Activated CD8-positive, alpha-beta memory T cell treated with anti-CD3 and anti-CD28 coated beads for 1 hour (primary cell): ENCODE data around the gene KMT2D.

Source experiments
- DNase-seq, 2 donors: peaks; one replicate each; pipeline ENCODE4 v3.0.0-alpha.2; 2020; ENCODE audit warnings: low read depth in 1 of 2; ENCODE audit errors: extremely low read depth in 1 of 2

Gene KMT2D

GRCh38 chr12:49036029-49036428 is 24.6 kb downstream of the KMT2D start:
- no peak for DNase-seq

GRCh38 chr12:49034286-49034622 is 26.3 kb downstream of the KMT2D start:
- no peak for DNase-seq

GRCh38 chr12:49033611-49034285 is 26.8 kb downstream of the KMT2D start:
- DNase-seq, result no peak

DNA sequence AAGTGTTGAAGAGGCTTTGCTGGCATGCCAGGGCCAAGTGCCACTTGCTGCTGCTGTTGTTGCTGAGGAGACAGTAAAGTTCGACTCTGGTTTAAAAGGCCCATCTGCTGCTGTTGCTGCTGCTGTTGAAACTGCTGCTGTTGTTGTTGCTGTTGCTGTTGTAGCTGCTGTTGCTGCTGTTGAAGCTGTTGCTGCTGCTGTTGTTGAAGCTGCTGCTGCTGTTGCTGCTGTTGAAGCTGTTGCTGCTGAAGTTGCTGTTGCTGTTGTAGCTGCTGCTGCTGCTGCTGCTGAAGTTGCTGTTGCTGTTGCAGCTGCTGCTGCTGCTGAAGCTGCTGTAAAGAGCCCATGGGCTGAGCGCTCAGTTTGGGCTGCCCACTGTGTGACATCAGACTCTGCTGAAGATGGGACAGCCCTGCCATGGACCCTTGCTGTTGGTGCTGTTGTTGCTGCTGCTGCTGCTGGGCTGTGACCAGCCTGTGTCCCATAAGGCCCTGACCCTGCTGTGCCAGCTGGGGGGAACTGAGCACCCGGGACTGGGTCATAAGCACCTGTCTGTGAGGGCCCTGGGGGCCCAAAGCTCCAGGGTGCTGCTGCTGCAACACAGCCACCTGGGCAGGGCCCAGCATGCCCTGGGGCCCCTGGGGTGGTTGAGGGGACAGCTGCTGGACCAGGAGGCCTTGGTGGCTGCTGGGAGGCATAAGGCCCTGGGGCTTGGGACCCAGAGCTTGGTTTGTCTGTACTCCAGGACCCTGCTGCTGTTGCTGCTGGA is 27.7 kb downstream of the KMT2D start:
- no peak for DNase-seq

- DNase-seq, result no peak
These were observed 28.3 kb downstream of the KMT2D start for GRCh38 chr12:49032276-49032675.

GRCh38 chr12:49031573-49032161 is 28.9 kb downstream of the KMT2D start:
- no peak for DNase-seq

DNA sequence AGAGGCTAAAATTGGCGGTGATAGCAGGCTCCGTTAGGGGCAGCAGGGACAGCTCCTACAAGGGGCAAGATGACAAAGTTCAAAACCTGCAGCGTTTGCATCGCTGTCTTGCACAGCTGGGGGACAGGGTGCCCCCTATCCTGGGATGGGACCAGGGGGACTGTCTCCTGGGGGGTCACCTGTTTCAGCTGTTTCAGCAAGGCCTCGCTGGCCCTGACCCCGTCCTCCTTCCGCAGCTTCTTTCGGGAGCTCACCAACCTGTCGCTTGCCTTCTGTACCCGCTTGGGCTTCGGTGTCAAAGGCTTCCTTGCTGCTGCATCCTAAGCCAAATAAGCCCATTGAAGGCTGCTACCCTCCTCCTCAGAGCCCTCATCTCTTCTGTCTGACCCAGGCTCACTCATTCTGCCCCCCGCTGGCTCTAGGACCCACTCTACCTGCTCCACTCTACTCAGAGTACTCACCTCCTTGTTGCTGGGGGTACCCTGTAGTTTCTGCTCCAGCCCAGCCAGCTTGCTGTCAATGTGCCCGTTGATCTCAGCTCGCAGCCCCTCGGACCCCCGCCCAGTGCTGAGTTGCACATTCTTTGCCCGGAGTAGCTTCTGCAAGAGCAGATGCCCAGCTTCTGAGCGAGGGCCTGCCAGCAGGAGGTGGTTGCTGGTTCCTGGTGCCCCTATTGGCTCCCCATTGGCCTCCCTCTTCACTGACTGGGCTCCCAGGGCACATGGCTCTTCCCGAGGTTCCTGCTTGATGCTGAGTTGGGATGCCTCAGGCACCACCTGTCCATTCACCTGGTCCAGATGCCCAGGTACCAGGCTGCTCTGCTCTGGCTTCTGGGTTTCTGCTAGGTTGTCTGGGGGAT is 29.7 kb downstream of the KMT2D start:
- DNase-seq, result no peak

GRCh38 chr12:49030119-49030518 is 30.5 kb downstream of the KMT2D start:
- DNase-seq, result no peak

GRCh38 chr12:49028666-49029275 is 31.8 kb downstream of the KMT2D start:
- DNase-seq, result no peak

GRCh38 chr12:49027846-49028555 is 32.6 kb downstream of the KMT2D start:
- no peak for DNase-seq

GRCh38 chr12:49026678-49027480 is 33.7 kb downstream of the KMT2D start:
- DNase-seq, result no peak

DNA sequence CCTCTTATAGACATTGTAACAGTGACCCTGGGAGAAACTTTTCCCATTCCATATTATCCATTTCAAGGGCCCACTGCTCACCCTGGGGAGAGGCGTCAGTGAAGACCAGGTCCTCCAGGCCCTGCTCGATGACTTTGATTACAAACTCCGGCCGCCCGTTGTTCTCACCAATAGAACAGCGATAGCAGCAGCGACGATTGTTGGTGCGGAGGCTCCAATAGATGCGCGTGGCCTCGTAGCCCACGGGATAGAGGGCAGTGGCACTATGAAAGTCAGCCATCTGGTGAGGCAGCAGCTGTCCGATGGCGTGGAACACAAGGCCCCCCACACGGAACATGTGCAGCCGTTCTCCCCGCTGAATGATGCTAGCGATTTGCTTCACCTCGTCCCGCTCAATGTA is 34.5 kb downstream of the KMT2D start:
- no peak for DNase-seq

GRCh38 chr12:49025463-49025862 is 35.1 kb downstream of the KMT2D start:
- DNase-seq, result no peak

GRCh38 chr12:49024543-49024942 is 36.1 kb downstream of the KMT2D start:
- DNase-seq, result no peak

DNA sequence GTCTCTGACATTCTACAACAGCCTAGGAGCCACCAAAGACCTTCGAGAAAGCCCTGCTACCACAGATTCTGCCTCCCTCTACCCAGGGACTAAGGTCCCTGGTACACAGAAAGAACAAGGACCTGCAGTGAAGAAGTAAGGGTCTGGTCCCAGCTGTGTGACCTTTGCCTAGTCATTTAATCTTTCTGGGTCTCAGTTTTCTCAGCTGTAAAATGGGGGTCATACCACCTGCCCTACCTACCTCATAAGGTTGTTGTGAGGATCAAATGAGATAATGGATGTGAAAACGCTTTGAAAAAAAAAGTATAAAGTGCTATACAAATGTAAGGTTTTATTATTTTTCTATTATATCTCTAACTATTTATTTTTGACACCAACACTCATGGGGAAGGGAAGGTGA is 36.8 kb downstream of the KMT2D start:
- DNase-seq, result no peak

DNA sequence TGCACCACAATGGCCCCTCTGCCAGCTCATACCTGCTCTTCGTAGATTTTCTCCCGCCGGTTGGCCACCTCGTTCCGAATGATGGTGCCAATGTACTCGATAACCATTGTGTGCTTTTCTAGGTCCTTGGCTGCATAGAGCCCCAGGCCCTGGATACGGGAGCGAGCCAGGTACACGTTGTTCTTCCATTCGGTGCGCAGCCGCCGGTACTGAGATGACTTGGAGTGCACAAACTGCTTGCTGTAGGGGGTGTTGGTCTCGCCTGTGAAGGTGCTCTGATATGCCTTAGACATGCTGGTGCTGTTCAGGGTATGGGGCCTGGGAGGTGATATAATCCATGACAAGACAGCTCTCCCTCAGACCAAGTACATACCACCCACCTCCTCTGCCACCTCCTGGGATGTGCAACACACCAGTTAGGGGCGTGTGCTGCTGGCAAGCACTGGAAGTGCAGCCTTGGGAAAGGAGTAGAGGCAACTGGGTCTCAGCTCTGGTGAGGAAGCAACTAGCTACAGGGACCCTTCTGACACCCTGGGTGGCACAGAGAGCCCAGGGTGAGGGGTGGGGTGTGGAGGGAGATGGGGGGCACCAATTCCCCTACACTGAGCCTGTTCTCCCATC is 37.9 kb downstream of the KMT2D start:
- no peak for DNase-seq

DNA sequence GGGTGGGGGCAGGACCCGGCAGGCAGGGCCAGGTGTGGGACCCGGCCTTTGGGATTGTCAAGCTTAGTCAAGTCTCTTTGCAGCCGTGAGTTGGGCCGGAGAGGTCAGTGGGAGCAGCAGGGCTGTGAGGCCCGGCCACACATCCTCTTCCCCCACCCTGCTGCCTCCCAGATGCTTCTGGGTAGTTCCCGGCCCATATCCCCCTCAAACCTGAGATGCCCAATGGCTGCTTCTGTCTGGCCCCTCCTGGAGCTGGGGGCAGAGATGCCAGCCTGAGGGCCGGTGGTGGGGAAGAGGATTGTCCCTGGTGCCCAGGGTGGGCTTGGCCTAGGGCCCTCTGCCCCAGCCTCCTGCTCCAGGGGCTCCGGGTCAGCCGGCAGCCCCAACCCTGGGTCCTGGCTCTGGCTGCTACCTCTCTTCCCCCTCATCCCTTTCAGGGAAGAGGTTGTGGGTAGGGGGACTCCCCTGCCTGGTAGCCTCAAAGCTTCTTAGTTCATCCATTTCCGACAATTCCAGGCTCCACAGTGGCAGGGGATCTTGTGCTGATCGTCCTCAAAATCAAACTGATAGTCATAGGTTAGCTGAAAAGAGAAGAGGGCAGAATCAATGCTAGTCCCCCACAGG is 39.2 kb downstream of the KMT2D start:
- no peak for DNase-seq

GRCh38 chr12:49020441-49020840 is 40.2 kb downstream of the KMT2D start:
- no peak for DNase-seq
